NCI-H82 treated with DMSO at 0.1 percent for 48 hours (cell line): ENCODE results near the gene BTC.
"Not testable (repeated sequence)": the region's sequence is repeated elsewhere in the genome, so short reads cannot be mapped to it uniquely, and the experiment has no call there.

ENCODE experiments used
- DNase-seq: peaks from one replicate; lab custom pipeline; 2025; ENCODE audit not compliant: unreplicated experiment; lab: John Stamatoyannopoulos, UW

BTC gene

GRCh38 chr4:74794382-74795010 lies at the start of gene BTC:
Gene BTC, minus strand, starts transcription at chr4:74794523. Its CDS starts 198 bp downstream, at chr4:74794325.
- DNase-seq = peak; percentile 1

- DNase-seq = no peak
Observed at GRCh38 chr4:74840936-74841509, 46.7 kb upstream of the BTC start.

- DNase-seq = no peak
Observed at GRCh38 chr4:74838746-74839370, 44.5 kb upstream of the BTC start.

GRCh38 chr4:74830928-74831327 lies 36.6 kb upstream of the BTC start:
- DNase-seq = no peak

DNA sequence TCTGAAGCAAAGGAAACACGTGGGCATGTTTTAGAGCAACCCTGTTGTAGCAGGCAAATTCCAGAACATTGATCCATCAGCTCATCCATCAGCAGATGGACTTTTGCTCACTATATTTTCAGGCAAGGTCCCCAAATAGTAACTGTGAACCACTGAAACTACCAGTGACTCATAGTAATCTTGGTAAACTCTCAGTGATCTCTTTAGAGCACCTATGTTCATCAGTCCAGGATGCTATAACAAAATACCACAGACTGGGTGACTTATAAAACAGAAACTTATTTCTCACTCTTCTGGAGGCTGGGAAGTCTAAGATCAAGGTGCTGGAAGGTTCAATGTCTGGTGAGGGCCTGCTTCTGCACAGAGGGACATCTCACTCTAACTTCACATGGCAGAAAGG lies 28.9 kb upstream of the BTC start:
- no peak for DNase-seq

GRCh38 chr4:74822603-74823002 lies 28.3 kb upstream of the BTC start:
- DNase-seq = no peak

DNA sequence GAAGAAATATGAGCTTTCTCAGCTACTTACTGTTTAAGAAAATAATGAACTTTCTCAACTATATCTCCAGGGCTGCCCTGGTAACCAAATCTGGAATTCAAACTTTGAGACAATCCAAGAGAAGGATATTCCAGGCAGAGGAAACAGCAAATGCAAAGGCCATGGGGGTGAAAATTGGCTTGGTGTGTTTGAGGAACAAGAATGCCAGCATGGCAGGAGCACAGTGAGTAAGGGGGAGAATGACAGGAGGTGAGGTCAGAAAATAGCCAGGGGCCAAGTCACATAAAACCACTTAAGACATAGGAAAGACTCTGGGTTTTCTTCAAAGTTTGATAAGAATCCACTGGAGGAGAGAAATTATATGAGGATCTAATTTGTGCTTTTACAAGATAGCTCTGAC lies 27.2 kb upstream of the BTC start:
- no peak for DNase-seq

DNA sequence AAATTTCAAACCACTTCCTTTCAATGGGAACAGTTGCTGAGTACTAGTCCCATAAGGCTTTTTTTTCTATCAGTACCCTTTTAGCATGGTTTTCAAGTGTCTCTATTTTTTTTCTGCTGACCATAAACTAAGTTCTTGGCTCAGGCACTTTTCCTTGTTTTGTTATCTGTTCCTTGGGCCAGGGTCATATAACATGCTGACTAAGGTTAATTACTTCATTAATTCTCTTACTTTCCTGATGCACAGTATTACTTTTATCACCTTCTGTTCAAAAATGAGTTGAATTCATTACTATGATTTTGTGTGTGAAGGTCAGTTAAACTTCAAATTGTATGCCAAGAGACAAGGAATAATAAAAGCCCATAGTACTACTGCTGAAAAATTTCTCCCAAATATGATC lies 19.7 kb upstream of the BTC start:
- DNase-seq = no peak

GRCh38 chr4:74812056-74812455 lies 17.7 kb upstream of the BTC start:
- not testable (repeated sequence) for DNase-seq

- no peak for DNase-seq
Observed at GRCh38 chr4:74805601-74806000, 11.3 kb upstream of the BTC start.

- DNase-seq = no peak
Observed at GRCh38 chr4:74800310-74800709, 6.0 kb upstream of the BTC start.

GRCh38 chr4:74796631-74797030 lies 2.3 kb upstream of the BTC start:
- no peak for DNase-seq

GRCh38 chr4:74793757-74794381 lies 454 bp downstream of the BTC start:
- no peak for DNase-seq

DNA sequence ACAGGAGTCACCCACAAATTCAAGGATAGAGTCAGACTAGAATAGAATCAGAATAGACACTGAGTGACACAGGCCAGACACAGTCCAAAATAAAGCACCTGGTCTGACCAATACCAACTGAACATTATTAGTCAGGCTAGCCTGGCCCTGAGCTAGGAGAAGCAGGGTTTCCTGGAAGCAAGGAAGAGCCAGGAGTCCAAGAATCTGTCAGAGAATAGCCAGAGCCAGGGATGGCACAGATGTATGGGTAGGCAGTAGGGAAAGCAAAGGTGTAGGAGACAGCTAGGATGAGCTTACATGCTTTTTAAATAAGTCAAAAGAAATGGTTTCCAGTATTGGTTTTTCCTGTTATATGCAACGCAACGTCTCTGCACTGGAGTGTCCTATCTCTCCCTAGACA lies 3.7 kb downstream of the BTC start:
- no peak for DNase-seq

- no peak for DNase-seq
Observed at GRCh38 chr4:74789518-74789917, 4.8 kb downstream of the BTC start.

DNA sequence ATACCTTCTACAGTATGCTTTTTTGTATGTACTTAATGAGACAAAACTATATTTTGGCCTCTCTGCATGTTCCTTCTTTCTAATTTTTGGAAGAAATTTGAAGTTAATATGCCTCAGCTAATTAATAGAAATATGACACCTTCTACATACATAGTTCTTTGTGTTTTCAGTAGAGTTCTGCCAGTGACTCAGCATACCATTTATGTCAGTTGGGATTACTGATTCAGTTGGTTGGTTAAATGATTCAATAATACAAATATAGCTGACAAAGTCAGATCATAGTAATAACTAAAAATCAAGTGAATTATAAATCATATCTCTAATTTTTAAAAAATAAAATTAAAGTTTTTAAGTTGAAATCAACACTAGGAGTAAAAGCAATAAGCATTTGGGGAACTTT lies 16.8 kb downstream of the BTC start:
- DNase-seq = no peak

DNA sequence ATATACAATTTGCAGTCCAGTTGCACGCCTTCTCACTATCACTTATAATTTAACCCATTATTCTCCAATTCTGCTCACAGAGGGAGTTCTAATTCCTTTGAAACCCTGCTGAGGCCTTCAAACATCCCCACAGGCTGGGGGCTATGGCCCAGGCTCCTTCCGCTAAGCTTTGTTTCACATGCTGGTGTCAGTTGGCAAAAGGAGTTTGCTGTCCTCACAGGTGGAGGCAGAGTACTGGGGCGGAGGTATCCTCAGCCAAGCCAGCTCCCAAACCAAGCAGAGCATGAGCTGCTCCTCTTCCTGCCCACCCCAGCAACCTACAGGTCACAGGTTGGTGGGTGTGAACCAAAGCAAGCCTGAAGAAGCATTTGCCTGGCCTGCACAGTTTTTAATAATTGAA lies 21.5 kb downstream of the BTC start:
- no peak for DNase-seq

- no peak for DNase-seq
Observed at GRCh38 chr4:74772106-74772505, 22.2 kb downstream of the BTC start.

DNA sequence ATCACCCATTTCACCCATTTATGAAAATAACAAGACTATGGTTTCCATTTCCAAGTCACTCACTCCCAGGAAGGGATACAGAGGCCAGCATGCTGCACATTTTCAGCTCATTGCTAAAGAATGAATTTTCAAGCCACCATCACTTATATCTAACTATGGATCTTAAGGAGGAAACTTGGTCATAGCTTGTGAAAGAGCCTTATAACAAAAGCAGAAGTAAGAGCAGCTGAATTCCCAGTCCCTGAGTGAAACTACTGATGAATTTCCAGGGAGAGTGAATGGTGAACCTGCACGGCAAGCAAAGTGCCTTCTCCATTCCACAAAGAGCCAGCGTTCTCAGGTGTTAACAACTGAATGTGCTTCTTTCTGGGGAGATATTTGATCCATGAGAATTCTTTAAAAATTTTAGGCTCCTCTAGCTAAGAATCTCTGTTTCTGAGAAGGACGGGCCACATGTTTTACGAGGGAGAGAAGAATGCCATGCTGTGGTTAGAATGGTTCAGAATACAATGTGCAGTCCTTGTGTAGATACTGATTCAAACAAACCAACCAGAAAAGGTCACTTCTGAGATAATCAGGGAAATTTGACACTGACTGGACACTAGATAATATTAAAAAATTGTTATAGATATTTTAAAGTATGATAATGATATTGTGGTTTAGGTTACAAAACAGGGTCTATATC lies 24.0 kb downstream of the BTC start:
- no peak for DNase-seq

- DNase-seq = no peak
Observed at GRCh38 chr4:74768857-74769525, 25.3 kb downstream of the BTC start.

- no peak for DNase-seq
Observed at GRCh38 chr4:74764119-74764518, 30.2 kb downstream of the BTC start.
